H1 (cell line): ENCODE results near the gene AKR7A2. TPM values are rescaled to one million over a fixed set of nuclear protein-coding genes. Genes with fewer than 3 reads are reported as not detected.

Source experiments
- CTCF ChIA-PET: fragments of 300-600 bp; sonication (Branson Sonifier 250); formaldehyde crosslinking; loops from one replicate; lab custom pipeline; 2021; ENCODE audit not compliant: partially characterized antibody; lab: Charles Lee
- POLR2A ChIA-PET: fragments of 300-600 bp; sonication (Branson Sonifier 250); formaldehyde crosslinking; loops from one replicate; lab custom pipeline; 2021; ENCODE audit warnings: inconsistent platforms; ENCODE audit not compliant: partially characterized antibody; lab: Charles Lee
- DNase-seq, 2 experiments: peaks; one replicate each; pipeline versions ENCODE4 v3.0.0 to v3.0.0-alpha.2; 2010 to 2022; ENCODE audit warnings: low spot score in 2 of 2, low read depth in 1 of 2, mixed read lengths in 1 of 2
- FAIRE-seq: peaks from 2 replicates; lab custom pipeline; 2011; peaks lifted over from hg19 to GRCh38; lab: Jason Lieb, UNC
- H2AFZ ChIP-seq: 2 replicates; pipeline ENCODE4 v1.8.1; 2012; ENCODE audit warnings: low read length, inconsistent platforms
- H2AK5ac ChIP-seq: 2 replicates; pipeline ENCODE4 v1.6.1; 2013; ENCODE audit warnings: low read depth, low read length
- H2BK120ac ChIP-seq: replicated peaks from 2 replicates; pipeline ENCODE3; 2013; ENCODE audit warnings: low read depth, low read length, inconsistent platforms
- H2BK12ac ChIP-seq: 2 replicates; pipeline ENCODE4 v1.6.1; 2013; ENCODE audit warnings: low read depth, low read length
- H2BK15ac ChIP-seq: 2 replicates; pipeline ENCODE4 v1.6.1; 2013; ENCODE audit warnings: low read length
- H2BK20ac ChIP-seq: 2 replicates; pipeline ENCODE4 v1.6.1; 2013; ENCODE audit warnings: low read length
- H2BK5ac ChIP-seq: 2 replicates; pipeline ENCODE4 v1.6.1; 2013; ENCODE audit warnings: low read depth, low read length
- H3K14ac ChIP-seq: 2 replicates; pipeline ENCODE4 v1.6.1; 2013; ENCODE audit warnings: inconsistent platforms; ENCODE audit not compliant: insufficient read length
- H3K18ac ChIP-seq: 2 replicates; pipeline ENCODE4 v1.6.1; 2013; ENCODE audit warnings: low read length; ENCODE audit errors: extremely low read depth
- H3K23ac ChIP-seq: 2 replicates; pipeline ENCODE4 v1.6.1; 2013; ENCODE audit warnings: inconsistent platforms; ENCODE audit not compliant: insufficient read length
- H3K23me2 ChIP-seq: 2 replicates; pipeline ENCODE4 v1.6.1; 2013; ENCODE audit warnings: low read depth, low read length
- H3K27ac ChIP-seq: 2 replicates; pipeline ENCODE4 v1.6.1; 2011; ENCODE audit warnings: low read depth, low read length, inconsistent platforms
- H3K27me3 ChIP-seq, 4 experiments: replicated peaks in 1 of 4; 1 replicate in 1 of 4; 2 replicates in 3 of 4; pipeline versions ENCODE4 v1.6.1 to v1.8.1; 2011 to 2013; ENCODE audit warnings: low read length in 3 of 4, mild to moderate bottlenecking in 3 of 4, inconsistent platforms in 2 of 4, mixed read lengths in 2 of 4, moderate library complexity in 1 of 4; ENCODE audit not compliant: control insufficient read depth in 3 of 4, insufficient read depth in 3 of 4; ENCODE audit errors: extremely low read depth in 1 of 4
- H3K36me3 ChIP-seq, 4 experiments: 2 replicates each; pipeline versions ENCODE4 v1.6.1 to v1.8.1; 2011 to 2013; ENCODE audit warnings: mild to moderate bottlenecking in 4 of 4, low read length in 3 of 4, moderate library complexity in 2 of 4, control low read depth in 1 of 4, inconsistent platforms in 1 of 4; ENCODE audit not compliant: insufficient read depth in 4 of 4, control insufficient read depth in 2 of 4
- H3K4ac ChIP-seq: replicated peaks from 2 replicates; pipeline ENCODE3; 2013; ENCODE audit warnings: low read length, low read depth, mixed read lengths, inconsistent platforms; ENCODE audit not compliant: insufficient read length
- H3K4me1 ChIP-seq, 4 experiments: replicated peaks in 1 of 4; 1 replicate in 1 of 4; 2 replicates in 3 of 4; pipeline versions ENCODE4 v1.6.1 to v1.8.1; 2011 to 2013; ENCODE audit warnings: low read length in 3 of 4, inconsistent platforms in 2 of 4, mixed read lengths in 1 of 4; ENCODE audit not compliant: insufficient read depth in 4 of 4, control insufficient read depth in 3 of 4
- H3K4me2 ChIP-seq, 2 experiments: 2 replicates each; pipeline versions ENCODE4 v1.6.1 to v1.8.1; 2011 to 2013; ENCODE audit warnings: low read depth in 2 of 2, low read length in 2 of 2, control low read depth in 1 of 2, inconsistent platforms in 1 of 2, mild to moderate bottlenecking in 1 of 2; ENCODE audit not compliant: insufficient read depth in 1 of 2
- H3K4me3 ChIP-seq, 4 experiments: fragments of 200-600, 300-600 bp in 1 of 4; sonication (generic), shearing (Covaris generic), sonication (Bioruptor Twin) in 1 of 4; 2 replicates each; pipeline versions ENCODE4 v1.5.1 to v1.8.1; 2011 to 2016; ENCODE audit warnings: low read length in 4 of 4, low read depth in 3 of 4, control low read depth in 2 of 4, inconsistent platforms in 2 of 4, mild to moderate bottlenecking in 2 of 4, mixed read lengths in 1 of 4, moderate library complexity in 1 of 4; ENCODE audit not compliant: insufficient read depth in 2 of 4; ENCODE audit errors: extremely low read depth in 1 of 4
- H3K56ac ChIP-seq: replicated peaks from 2 replicates; pipeline ENCODE3; 2013; ENCODE audit warnings: low read depth, mild to moderate bottlenecking, mixed read lengths, low read length, inconsistent platforms; ENCODE audit not compliant: insufficient read length
- H3K79me1 ChIP-seq: 2 replicates; pipeline ENCODE4 v1.6.1; 2013; ENCODE audit warnings: low read depth, low read length, control low read depth
- H3K79me2 ChIP-seq, 2 experiments: 2 replicates each; pipeline versions ENCODE4 v1.6.1 to v1.8.1; 2012 to 2013; ENCODE audit warnings: low read length in 2 of 2, mild to moderate bottlenecking in 2 of 2, inconsistent platforms in 1 of 2; ENCODE audit not compliant: insufficient read depth in 2 of 2, control insufficient read depth in 1 of 2
- H3K9ac ChIP-seq, 4 experiments: replicated peaks in 1 of 4; 1 replicate in 1 of 4; 2 replicates in 3 of 4; pipeline versions ENCODE4 v1.6.1 to v1.8.1; 2011 to 2013; ENCODE audit warnings: low read depth in 3 of 4, low read length in 3 of 4, control low read depth in 2 of 4, mild to moderate bottlenecking in 2 of 4, moderate library complexity in 2 of 4, inconsistent platforms in 1 of 4; ENCODE audit errors: extremely low read depth in 1 of 4
- H3K9me3 ChIP-seq, 2 experiments: 2 replicates each; pipeline versions ENCODE4 v1.6.1 to v1.8.1; 2012 to 2013; ENCODE audit warnings: mild to moderate bottlenecking in 2 of 2, moderate library complexity in 2 of 2, control low read depth in 1 of 2, inconsistent platforms in 1 of 2, low read depth in 1 of 2, low read length in 1 of 2, mixed read lengths in 1 of 2; ENCODE audit not compliant: insufficient read depth in 2 of 2
- H4K20me1 ChIP-seq, 2 experiments: replicated peaks in 1 of 2; 2 replicates each; pipeline versions ENCODE3 to v1.8.1; 2011 to 2013; ENCODE audit warnings: inconsistent platforms in 2 of 2, low read length in 2 of 2, mild to moderate bottlenecking in 1 of 2; ENCODE audit not compliant: insufficient read depth in 2 of 2, control insufficient read depth in 1 of 2
- H4K5ac ChIP-seq: 2 replicates; pipeline ENCODE4 v1.6.1; 2013; ENCODE audit warnings: low read length, low read depth, mixed read lengths, inconsistent platforms; ENCODE audit not compliant: insufficient read length
- H4K8ac ChIP-seq: 2 replicates; pipeline ENCODE4 v1.8.0; 2013; ENCODE audit warnings: mild to moderate bottlenecking, moderate library complexity, low read length, inconsistent platforms; ENCODE audit not compliant: insufficient read depth; ENCODE audit errors: extremely low read depth
- H4K91ac ChIP-seq: replicated peaks from 2 replicates; pipeline ENCODE3; 2013; ENCODE audit warnings: low read length, mixed read lengths, inconsistent platforms; ENCODE audit not compliant: insufficient read length
- ATF3 ChIP-seq: IDR thresholded peaks from 2 replicates; pipeline ENCODE4 v1.6.1; 2011; ENCODE audit warnings: low read depth, mild to moderate bottlenecking, low read length; ENCODE audit not compliant: insufficient read depth
- CBX5 ChIP-seq: fragments of 300-800, 300-1000 bp; sonication (generic); IDR thresholded peaks from 2 replicates; pipeline ENCODE4 v1.7.1; 2016; ENCODE audit warnings: antibody characterized with exemption, low read length, low read depth
- CHD1 ChIP-seq: IDR thresholded peaks from 2 replicates; pipeline ENCODE4 v1.6.1; 2012; ENCODE audit warnings: low read depth, low read length, improper control_type of control experiment
- CHD2 ChIP-seq: IDR thresholded peaks from 2 replicates; pipeline ENCODE4 v1.6.1; 2012; ENCODE audit warnings: low read length, improper control_type of control experiment
- CREB1 ChIP-seq: IDR thresholded peaks from 2 replicates; pipeline ENCODE4 v1.6.1; 2012; ENCODE audit warnings: inconsistent platforms
- EZH2 ChIP-seq: fragments of 200-600 bp; sonication (generic); IDR thresholded peaks from 2 replicates; pipeline ENCODE4 v1.7.1; 2012; ENCODE audit warnings: low read depth, mild to moderate bottlenecking, moderate library complexity, low read length, inconsistent platforms; ENCODE audit not compliant: severe bottlenecking
- KDM1A ChIP-seq: fragments of 200-600, 300-600 bp; sonication (generic); IDR thresholded peaks from 2 replicates; pipeline ENCODE4 v1.7.1; 2016; ENCODE audit warnings: mild to moderate bottlenecking, low read length, borderline replicate concordance
- RFX5 ChIP-seq: IDR thresholded peaks from 2 replicates; pipeline ENCODE4 v1.6.1; 2011; ENCODE audit warnings: low read depth, low read length, improper control_type of control experiment, borderline replicate concordance
- TAF1 ChIP-seq: IDR thresholded peaks from 2 replicates; pipeline ENCODE4 v1.6.1; 2011; ENCODE audit warnings: mild to moderate bottlenecking, low read depth, low read length
- TCF12 ChIP-seq: IDR thresholded peaks from 2 replicates; pipeline ENCODE4 v1.6.1; 2011; ENCODE audit warnings: low read depth, mild to moderate bottlenecking, low read length
- TEAD4 ChIP-seq: IDR thresholded peaks from 2 replicates; pipeline ENCODE4 v1.6.1; 2012; ENCODE audit warnings: low read depth, low read length, inconsistent platforms, mixed read lengths
- YY1 ChIP-seq: IDR thresholded peaks from 2 replicates; pipeline ENCODE4 v1.6.1; 2011; ENCODE audit warnings: low read depth, mild to moderate bottlenecking, low read length
- WGBS, 2 experiments: shearing (Covaris generic) in 1 of 2; methylation state at CpG; one replicate each; pipeline versions ENCODE4 v1.1.6 to v1.1.7; 2013 to 2015; ENCODE audit warnings: low lambda C conversion rate in 2 of 2, mixed read lengths in 2 of 2, inconsistent platforms in 1 of 2, low coverage in 1 of 2, missing lambda C conversion rate in 1 of 2; ENCODE audit not compliant: insufficient replicate concordance in 2 of 2, insufficient coverage in 1 of 2, insufficient read length in 1 of 2; ENCODE audit errors: extremely low coverage in 1 of 2, missing lambda C conversion rate in 1 of 2; 5-methylcytosine and 5-hydroxymethylcytosine counted together
- polyA plus RNA-seq, 7 experiments: library from polyadenylated mRNA; depleted of rRNA in 3 of 7; stranded (reverse) in 5 of 7; unstranded in 2 of 7; fragments of >200 nt in 5 of 7; fragments of 200-250 nt in 2 of 7; gene quantifications; 1 replicate in 5 of 7; 2 replicates in 1 of 7; 4 replicates in 1 of 7; pipeline versions ENCODE4 v1.2.1 to v1.2.3, GENCODE V29; 2011 to 2013; ENCODE audit warnings: missing spikeins in 2 of 7, mixed read lengths in 2 of 7
- total RNA-seq: library from RNA; stranded (reverse); fragmentation: NEBNext Ultra II Directional; extraction: Animal tissue kit (Norgen Biotek cat#: 25700); gene quantifications from 2 replicates; pipeline ENCODE4 v1.2.1, GENCODE V29; 2021

AKR7A2 gene
- total and polyA plus RNA-seq, 2 of the 8 experiments (the other 6 are each of a cell fraction or from before 2014, with no cell fraction given) = 32.0 to 48.3 TPM

GRCh38 chr1:19340387-19340937 is 28.5 kb upstream of the AKR7A2 start:
- Histone ChIP-seq H2AK5ac (peak overlapping the region; percentile 18; the same call in 1 of the 2 replicates), H3K27ac (no peak overlapping the region), H3K14ac (no peak overlapping the region), H3K4me3 (no peak overlapping the region), H2BK5ac (no peak overlapping the region), H3K79me1 (no peaks in the 10 kb centered on the region), H4K91ac (no peak overlapping the region), H3K56ac (no peak overlapping the region), H3K4ac (no peak overlapping the region), H3K23me2 (peaks cover 2% of the 10 kb centered on the region; the same call in 1 of the 2 replicates), H4K8ac (no peak overlapping the region), H3K79me2 (no peaks in the 10 kb centered on the region), H3K9me3 (no peaks in the 10 kb centered on the region), H2BK12ac (no peak overlapping the region), H4K5ac (no peak overlapping the region), H3K27me3 (no peaks in the 10 kb centered on the region), H2BK120ac (no peak overlapping the region), H3K18ac (no peak overlapping the region), H3K23ac (no peak overlapping the region), H3K4me1 (peaks cover 0 to 15% (median 10%) of the 10 kb centered on the region in 4 experiments; a peak in 5 of 7 replicates), H2BK20ac (no peak overlapping the region), H3K36me3 (peaks cover 3 to 18% (median 5%) of the 10 kb centered on the region in 4 experiments; a peak in 4 of 8 replicates), H2BK15ac (no peak overlapping the region), H3K4me2 (no peak overlapping the region), H4K20me1 (peaks cover 5 to 6% of the 10 kb centered on the region in 2 experiments), H2AFZ (no peak overlapping the region), H3K9ac (no peak overlapping the region)
- TF ChIP-seq EZH2 = no peak
- TF ChIP-seq RFX5 = no peak
- TF ChIP-seq TEAD4 = no peak
- TF ChIP-seq ATF3 = no peak
- no peak for TF ChIP-seq TCF12
- no peak for TF ChIP-seq CHD2
- no peak for TF ChIP-seq TAF1
- TF ChIP-seq CHD1 = no peak
- TF ChIP-seq KDM1A = no peak
- no peak for TF ChIP-seq CBX5
- TF ChIP-seq CREB1 = no peak
- TF ChIP-seq YY1 = no peak
- no peak for DNase-seq
- POLR2A ChIA-PET = no interaction called here
- no peak for FAIRE-seq
- WGBS, 2 experiments = 93% methylated on average over 14 of the region's 14 CpGs; no CpG with 5 or more reads in 1 of the 2 experiments
- CTCF ChIA-PET = interaction anchor here (0.6 to 8.0 kb wide), 24 partner anchors 8 to 421 kb away, joined by 3 to 72 read pairs (median 6); no protein-coding TSS in a partner anchor
